ENCODE measurements around the gene PRLR.

DNA sequence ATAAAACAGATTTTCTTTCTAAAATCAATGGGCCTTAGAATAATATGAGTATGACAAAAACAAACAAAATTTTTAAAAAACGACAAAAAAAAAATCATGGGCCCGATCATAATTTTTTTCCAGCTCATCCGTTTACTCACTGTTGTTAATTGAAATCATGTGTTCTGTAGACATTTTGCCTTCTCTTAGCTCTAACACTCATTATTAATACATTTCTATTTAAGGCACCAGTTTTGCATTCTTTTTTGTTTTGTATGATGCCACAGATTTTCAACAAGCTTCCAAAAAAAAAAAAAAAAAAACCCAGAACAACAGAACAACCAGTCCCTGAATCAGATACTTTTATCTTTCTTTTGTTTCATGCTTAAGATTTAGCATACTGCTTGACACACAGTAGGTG is 86.4 kb downstream of the PRLR start:
- TF ChIP-seq POLR2A (IDR thresholded peaks at IDR 0.05) (no peak), POLR2AphosphoS5 (IDR thresholded peaks at IDR 0.05; ENCODE audit: insufficient read depth in 1 of 2, low read depth in 1 of 2) (no peak)
- TF ChIP-seq, protein P1, sequence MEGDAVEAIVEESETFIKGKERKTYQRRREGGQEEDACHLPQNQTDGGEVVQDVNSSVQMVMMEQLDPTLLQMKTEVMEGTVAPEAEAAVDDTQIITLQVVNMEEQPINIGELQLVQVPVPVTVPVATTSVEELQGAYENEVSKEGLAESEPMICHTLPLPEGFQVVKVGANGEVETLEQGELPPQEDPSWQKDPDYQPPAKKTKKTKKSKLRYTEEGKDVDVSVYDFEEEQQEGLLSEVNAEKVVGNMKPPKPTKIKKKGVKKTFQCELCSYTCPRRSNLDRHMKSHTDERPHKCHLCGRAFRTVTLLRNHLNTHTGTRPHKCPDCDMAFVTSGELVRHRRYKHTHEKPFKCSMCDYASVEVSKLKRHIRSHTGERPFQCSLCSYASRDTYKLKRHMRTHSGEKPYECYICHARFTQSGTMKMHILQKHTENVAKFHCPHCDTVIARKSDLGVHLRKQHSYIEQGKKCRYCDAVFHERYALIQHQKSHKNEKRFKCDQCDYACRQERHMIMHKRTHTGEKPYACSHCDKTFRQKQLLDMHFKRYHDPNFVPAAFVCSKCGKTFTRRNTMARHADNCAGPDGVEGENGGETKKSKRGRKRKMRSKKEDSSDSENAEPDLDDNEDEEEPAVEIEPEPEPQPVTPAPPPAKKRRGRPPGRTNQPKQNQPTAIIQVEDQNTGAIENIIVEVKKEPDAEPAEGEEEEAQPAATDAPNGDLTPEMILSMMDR (IDR thresholded peaks at IDR 0.05) = no peak
